ENCODE results near the gene CCBE1. TPM values are rescaled to one million over a fixed set of nuclear protein-coding genes. Genes with fewer than 3 reads are reported as not detected.
"Not testable (repeated sequence)": the region's sequence is repeated elsewhere in the genome, so short reads cannot be mapped to it uniquely, and the experiment has no call there.

The CCBE1 gene
- total RNA-seq, 1 donor from 2014 or later = 1.2 TPM

DNA sequence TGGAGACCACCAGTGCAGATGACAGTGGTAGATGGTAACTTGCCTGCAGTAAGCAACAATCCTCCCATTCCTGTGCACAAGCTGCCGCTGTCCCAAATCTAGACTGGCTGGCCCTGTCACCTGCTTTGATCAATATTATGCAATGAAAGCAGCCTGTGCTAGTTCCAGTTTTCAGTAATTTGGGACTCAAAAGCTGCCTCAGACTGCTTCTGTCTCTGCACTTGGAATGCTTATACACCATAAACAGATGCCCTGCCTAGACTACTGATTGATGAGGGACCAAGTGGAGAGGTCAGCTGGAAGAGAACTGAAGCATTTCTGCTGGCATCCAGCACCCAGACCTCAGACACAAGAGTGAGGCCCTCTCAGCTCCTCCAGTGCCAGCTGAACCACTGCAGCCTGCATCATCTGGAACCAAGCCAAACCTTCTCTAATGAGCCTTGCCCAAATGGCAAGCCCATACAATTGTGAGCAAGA is 24.9 kb downstream of the CCBE1 start:
- H3K4me3 Mint-ChIP-seq (ENCODE audit: unreplicated experiment) = no peak overlapping the region
- DNase-seq (ENCODE audit: low spot score) = no peak
- H3K27me3 Mint-ChIP-seq (ENCODE audit: unreplicated experiment) = no peaks in the 10 kb centered on the region
- no peak overlapping the region for H3K27ac Mint-ChIP-seq (ENCODE audit: unreplicated experiment)
- no peaks in the 10 kb centered on the region for H3K4me1 Mint-ChIP-seq (ENCODE audit: unreplicated experiment)
- H3K9me3 Mint-ChIP-seq (ENCODE audit: unreplicated experiment) = no peaks in the 10 kb centered on the region
- no peaks in the 10 kb centered on the region for H3K36me3 Mint-ChIP-seq (ENCODE audit: low read depth, unreplicated experiment)
- TF ChIP-seq, protein P1, sequence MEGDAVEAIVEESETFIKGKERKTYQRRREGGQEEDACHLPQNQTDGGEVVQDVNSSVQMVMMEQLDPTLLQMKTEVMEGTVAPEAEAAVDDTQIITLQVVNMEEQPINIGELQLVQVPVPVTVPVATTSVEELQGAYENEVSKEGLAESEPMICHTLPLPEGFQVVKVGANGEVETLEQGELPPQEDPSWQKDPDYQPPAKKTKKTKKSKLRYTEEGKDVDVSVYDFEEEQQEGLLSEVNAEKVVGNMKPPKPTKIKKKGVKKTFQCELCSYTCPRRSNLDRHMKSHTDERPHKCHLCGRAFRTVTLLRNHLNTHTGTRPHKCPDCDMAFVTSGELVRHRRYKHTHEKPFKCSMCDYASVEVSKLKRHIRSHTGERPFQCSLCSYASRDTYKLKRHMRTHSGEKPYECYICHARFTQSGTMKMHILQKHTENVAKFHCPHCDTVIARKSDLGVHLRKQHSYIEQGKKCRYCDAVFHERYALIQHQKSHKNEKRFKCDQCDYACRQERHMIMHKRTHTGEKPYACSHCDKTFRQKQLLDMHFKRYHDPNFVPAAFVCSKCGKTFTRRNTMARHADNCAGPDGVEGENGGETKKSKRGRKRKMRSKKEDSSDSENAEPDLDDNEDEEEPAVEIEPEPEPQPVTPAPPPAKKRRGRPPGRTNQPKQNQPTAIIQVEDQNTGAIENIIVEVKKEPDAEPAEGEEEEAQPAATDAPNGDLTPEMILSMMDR (IDR thresholded peaks at IDR 0.05; ENCODE audit: unreplicated experiment) = no peak

DNA sequence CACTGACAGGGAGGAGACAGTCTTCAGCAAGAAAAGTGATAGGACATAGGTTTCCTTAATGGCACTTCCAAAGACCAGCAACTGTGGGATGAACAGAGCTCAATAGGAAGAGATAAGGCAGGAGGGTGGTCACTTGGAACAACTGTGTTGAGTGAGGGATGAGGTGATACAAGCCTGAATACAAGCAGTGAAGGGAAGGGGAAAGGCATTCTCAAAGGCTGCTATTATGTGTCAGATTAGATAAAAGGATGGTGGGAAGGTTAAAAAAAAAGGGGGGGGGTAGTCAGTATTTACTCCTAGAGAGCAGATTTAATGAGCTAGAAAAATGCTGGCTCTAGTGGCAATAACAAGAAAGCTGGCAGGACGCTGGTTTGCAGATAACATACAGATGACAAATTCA is 25.7 kb downstream of the CCBE1 start:
- Mint-ChIP-seq H3K27me3 (ENCODE audit: unreplicated experiment) (no peaks in the 10 kb centered on the region), H3K4me1 (ENCODE audit: unreplicated experiment) (no peaks in the 10 kb centered on the region), H3K36me3 (ENCODE audit: low read depth, unreplicated experiment) (no peaks in the 10 kb centered on the region), H3K27ac (ENCODE audit: unreplicated experiment) (no peak overlapping the region), H3K9me3 (ENCODE audit: unreplicated experiment) (no peaks in the 10 kb centered on the region), H3K4me3 (ENCODE audit: unreplicated experiment) (no peak overlapping the region)
- DNase-seq (ENCODE audit: low spot score) = no peak
- TF ChIP-seq, protein P1 (IDR thresholded peaks at IDR 0.05; ENCODE audit: unreplicated experiment) = no peak

DNA sequence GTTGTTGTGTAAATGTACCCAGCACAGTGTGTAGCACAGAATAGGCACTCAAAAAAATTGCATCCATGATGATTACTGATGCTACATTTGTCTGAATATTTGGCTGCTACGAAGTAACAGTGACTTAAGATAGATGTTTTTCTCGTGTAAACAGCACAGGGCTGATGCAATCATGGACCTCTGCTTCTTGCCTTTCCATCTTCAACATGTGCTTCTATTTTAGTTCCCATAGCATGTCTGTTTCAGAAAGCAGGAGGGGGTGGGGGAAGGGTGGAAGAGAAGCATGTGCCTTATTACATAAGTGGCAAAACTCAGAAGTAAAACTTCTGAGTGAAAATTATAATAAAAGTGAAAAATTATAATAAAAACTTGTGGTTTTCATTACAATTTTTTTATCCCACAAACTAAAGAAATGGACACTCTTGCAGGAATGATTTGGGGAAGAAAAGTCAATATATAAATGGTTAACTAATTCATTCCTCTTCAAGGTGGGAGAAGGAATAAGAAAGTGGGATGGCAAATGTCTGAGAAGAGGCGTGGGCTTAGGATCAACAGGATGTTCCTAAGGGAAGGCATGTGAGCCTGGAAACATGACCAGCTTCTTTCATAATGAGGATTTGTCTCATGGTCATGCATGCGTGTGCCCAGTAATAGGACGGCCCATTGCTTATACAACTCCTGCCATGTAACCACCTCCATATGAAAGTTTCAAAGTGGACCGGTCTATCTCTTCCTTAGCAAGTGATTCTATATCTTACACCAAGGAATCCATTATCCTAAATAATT is 27.2 kb downstream of the CCBE1 start:
- TF ChIP-seq, protein P1 (IDR thresholded peaks at IDR 0.05; ENCODE audit: unreplicated experiment) = no peak
- Mint-ChIP-seq H3K27ac (ENCODE audit: unreplicated experiment) (no peak overlapping the region), H3K9me3 (ENCODE audit: unreplicated experiment) (no peaks in the 10 kb centered on the region), H3K27me3 (ENCODE audit: unreplicated experiment) (no peaks in the 10 kb centered on the region), H3K4me3 (ENCODE audit: unreplicated experiment) (no peak overlapping the region), H3K36me3 (ENCODE audit: low read depth, unreplicated experiment) (no peaks in the 10 kb centered on the region), H3K4me1 (ENCODE audit: unreplicated experiment) (no peaks in the 10 kb centered on the region)
- DNase-seq (ENCODE audit: low spot score) = no peak

DNA sequence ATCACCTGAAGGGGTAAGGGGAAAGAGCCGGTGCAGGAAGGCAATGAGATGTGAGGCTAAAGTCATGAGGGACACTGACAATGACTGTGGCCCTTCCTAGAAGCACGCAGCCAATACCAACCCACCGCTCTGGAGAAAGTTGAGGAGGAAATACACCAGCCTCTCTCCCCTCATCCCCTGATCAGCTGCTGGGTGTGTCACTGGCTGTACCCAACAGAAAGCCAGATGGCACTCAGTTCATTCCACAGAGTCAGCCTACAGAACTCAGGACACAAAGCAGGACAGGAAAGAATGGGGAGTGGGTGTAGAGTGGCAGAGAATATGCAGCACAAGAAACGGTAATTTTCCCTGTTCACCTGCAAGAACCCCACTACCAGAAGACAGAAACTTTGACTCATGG is 29.7 kb downstream of the CCBE1 start:
- Mint-ChIP-seq H3K4me1 (ENCODE audit: unreplicated experiment) (no peaks in the 10 kb centered on the region), H3K27me3 (ENCODE audit: unreplicated experiment) (no peaks in the 10 kb centered on the region), H3K4me3 (ENCODE audit: unreplicated experiment) (no peak overlapping the region), H3K9me3 (ENCODE audit: unreplicated experiment) (no peaks in the 10 kb centered on the region), H3K27ac (ENCODE audit: unreplicated experiment) (no peak overlapping the region), H3K36me3 (ENCODE audit: low read depth, unreplicated experiment) (no peaks in the 10 kb centered on the region)
- no peak for DNase-seq (ENCODE audit: low spot score)
- TF ChIP-seq, protein P1 (IDR thresholded peaks at IDR 0.05; ENCODE audit: unreplicated experiment) = no peak

DNA sequence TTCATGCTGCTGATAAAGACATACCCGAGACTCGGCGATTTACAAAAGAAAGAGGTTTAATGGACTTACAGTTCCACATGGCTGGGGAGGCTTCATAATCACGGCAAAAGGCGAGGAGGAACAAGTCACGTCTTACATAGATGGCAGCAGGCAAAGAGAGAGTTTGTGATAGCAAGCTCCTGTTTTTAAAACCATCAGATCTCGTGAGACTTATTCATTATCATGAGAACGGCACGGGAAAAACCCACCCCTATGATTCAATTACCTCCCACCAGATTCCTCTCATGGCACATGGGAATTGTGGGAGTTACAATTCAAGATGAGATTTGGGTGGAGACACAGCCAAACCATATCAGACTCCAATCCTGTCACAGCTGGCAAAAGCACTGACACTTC is 31.2 kb downstream of the CCBE1 start:
- not testable (repeated sequence) for H3K36me3 Mint-ChIP-seq (ENCODE audit: low read depth, unreplicated experiment); H3K27me3 Mint-ChIP-seq (ENCODE audit: unreplicated experiment); H3K4me3 Mint-ChIP-seq (ENCODE audit: unreplicated experiment); DNase-seq (ENCODE audit: low spot score); H3K9me3 Mint-ChIP-seq (ENCODE audit: unreplicated experiment); H3K27ac Mint-ChIP-seq (ENCODE audit: unreplicated experiment); H3K4me1 Mint-ChIP-seq (ENCODE audit: unreplicated experiment)
